GM12872 (cell line): Measurements from ENCODE around the gene ACADL.

Experiments
- TF ChIP-seq, protein P1 (sequence below): IDR thresholded peaks from 3 replicates; pipeline ENCODE4 v1.5.1; 2011; ENCODE audit warnings: low read depth, mild to moderate bottlenecking, low read length, moderate library complexity; ENCODE audit not compliant: insufficient read depth

ACADL gene

DNA sequence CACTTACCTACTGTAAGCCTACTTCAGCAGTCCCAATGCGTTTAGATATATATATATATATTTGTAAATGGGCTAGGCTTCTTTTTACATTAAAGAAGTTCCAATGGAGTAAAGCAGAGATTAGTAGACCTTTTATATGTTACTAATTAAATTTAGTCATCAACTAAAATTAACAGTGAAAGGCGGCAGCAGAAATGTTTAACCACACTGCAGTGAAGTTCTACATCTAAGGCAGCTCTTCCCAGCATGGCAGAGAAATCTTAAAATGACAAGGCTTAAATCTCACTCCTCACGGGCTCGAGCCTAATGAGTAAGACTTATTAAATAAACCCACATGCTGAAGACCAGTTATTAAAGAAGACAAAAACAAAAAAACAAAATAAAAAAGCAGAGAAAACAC lies 34.9 kb downstream of the ACADL start:
- TF ChIP-seq, protein P1, sequence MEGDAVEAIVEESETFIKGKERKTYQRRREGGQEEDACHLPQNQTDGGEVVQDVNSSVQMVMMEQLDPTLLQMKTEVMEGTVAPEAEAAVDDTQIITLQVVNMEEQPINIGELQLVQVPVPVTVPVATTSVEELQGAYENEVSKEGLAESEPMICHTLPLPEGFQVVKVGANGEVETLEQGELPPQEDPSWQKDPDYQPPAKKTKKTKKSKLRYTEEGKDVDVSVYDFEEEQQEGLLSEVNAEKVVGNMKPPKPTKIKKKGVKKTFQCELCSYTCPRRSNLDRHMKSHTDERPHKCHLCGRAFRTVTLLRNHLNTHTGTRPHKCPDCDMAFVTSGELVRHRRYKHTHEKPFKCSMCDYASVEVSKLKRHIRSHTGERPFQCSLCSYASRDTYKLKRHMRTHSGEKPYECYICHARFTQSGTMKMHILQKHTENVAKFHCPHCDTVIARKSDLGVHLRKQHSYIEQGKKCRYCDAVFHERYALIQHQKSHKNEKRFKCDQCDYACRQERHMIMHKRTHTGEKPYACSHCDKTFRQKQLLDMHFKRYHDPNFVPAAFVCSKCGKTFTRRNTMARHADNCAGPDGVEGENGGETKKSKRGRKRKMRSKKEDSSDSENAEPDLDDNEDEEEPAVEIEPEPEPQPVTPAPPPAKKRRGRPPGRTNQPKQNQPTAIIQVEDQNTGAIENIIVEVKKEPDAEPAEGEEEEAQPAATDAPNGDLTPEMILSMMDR: no peak

DNA sequence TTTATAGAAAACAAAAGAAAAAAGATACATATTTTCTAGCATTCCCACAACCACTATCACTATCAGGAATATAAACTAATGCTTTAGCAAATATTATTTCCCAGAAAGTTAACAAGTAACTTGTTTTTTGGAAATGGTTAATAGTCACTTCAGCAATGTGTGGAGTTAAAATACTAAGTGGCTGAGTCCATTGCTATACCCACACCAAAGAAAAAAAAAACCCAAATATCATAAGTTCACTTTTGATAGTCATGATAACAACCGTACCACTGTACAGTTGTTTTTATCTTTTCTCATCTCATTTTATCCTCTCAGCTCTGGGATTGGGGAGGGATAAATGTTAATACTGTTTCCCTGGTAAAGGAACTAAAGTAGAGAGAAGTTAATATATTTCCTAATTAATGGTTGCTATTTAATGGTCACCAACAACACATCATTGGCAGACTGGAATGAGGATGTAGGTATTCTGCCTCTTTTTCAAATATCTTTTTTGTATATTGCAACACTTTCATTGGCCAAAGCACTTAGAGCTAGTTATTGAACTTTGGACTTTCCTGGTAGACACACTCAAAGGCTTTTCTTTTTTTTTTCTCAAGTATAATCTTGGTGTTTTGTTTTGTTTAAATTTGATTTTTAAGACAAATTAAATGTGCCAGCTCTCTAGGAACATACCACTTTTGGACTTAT lies 35.7 kb downstream of the ACADL start:
- TF ChIP-seq, protein P1: no peak

DNA sequence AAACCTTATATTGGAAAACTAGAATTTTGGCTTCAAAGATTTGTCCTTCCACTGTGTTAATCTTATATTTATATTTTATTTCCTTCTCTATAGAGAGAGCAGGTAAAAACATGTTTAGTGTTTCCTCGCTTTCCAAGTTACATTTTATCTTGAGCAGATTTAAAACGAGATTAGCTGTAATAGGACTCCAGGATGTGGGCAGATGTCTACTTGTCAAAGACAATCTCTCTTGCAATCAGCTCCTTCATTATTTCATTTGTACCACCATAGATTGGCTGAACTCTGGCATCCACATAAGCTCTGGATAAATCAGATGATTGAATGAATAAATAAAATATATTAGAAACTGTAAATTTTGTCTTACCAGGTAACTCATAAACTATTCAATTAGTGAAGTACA lies 36.5 kb downstream of the ACADL start:
- TF ChIP-seq, protein P1: no peak

DNA sequence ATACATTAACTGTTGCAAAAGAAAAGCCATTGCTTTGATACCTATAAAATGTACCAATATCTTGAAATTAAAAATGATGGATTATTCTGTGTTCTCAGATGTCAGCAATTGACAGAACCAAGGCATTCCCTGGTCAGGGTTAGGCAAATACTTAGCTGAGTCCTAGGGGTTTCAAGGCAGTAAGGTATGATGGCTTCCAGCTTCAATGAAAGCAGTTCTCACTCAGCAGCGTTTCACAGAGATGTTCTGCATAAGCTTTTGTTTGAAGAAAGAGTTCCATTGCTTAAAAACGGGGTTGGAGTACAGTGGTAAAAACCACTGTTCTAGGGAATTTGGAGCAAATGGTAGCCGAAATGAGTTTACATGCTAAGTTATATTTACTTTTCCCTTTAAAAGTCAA lies 37.1 kb downstream of the ACADL start:
- TF ChIP-seq, protein P1: no peak

DNA sequence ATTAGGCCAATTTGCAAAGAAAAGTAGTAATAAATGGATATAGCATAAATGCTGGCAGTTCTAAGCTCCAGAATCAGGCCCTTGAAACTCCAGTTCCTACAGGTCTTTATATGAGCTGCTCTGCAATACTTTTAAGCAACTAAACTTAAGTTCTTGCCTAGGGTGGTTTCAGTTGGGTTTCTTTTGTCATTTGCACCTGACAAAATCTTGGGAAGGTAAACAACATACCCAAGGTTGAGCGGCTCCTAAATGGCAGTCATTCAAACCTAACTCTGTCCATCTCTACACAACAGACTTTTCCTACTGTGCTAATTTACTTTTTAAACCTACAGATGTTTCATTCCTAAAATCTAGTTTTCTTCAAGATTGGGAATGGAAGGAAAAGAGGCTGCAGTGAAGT lies 44.8 kb downstream of the ACADL start:
- TF ChIP-seq, protein P1: no peak

DNA sequence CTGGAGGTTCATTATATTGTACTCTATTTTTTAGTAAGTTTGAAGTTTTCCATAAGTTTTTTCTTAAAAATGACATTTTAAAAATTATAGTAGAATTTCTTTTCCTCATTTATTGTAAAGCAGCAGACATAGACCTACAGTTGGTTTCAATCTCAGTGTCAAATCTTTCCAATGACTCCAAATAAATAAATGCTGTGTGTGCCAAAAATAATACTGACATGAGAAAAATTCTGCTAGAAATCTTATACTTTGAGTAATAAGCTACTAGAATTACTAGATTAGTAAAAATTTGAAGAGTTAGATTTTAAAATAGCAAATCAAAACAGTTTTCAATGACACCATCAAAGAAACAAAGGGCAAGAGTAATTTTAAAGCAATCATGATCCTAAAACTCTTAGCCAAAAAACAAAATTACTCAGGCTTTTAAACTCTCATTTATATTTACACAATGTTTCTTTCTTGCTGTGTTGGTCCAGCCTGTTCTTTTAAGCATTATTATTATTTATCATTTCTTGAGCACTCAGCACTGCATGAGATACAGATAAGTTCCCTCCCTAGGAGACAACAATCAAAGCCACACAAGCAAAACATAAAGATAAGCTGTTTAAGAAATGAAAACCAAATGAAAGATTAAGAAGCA lies 45.8 kb downstream of the ACADL start:
- TF ChIP-seq, protein P1: no peak

DNA sequence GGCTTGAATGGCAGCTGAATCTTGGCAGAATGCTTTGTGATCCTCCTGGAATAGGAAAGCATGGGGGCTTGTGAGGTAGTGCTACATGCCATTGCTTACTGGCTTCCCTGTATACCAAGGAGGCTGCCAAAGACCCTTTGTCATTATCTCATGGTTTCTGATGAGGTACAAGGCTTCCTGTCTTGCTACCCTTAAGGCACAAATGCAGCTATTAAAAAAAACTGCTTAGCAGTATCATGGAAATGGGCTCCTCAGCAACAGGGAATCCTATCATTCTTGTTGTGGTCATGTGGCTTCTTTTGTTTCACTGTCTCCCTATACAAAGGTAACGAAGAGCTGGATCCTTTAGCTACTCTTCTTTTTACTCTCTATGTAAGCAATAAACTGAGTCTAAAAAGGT lies 47.5 kb downstream of the ACADL start:
- TF ChIP-seq, protein P1: no peak
